Measurements from ENCODE around the gene CTDP1. TPM values are rescaled to one million over a fixed set of nuclear protein-coding genes. Genes with fewer than 3 reads are reported as not detected.

Gene CTDP1
- polyA plus RNA-seq, 1 donor (not counting 4 experiments of a cell fraction or from before 2014, with no cell fraction given) = 9.2 TPM

DNA sequence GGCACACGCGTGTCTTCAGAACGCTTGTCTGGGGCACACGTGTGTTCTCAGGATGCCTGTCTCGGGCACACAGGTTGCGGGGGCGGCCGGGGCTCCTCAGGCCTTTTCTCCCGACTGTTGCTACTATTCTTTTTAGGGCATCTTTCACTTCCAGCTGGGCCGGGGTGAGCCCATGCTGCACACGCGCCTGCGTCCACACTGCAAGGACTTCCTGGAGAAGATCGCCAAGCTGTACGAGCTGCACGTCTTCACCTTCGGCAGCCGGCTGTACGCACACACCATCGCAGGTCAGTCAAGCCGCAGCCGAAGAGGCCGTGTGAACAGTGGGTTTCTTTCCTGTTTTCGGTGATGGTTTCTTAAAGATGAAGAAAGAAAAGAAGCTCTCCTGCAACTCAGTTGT, 25.0 kb downstream of the CTDP1 start:
- Histone ChIP-seq H3K4me2 (ENCODE audit: control insufficient read depth, extremely low read depth, insufficient read depth, low read depth, low read length) (no peak overlapping the region), H2AFZ (ENCODE audit: control insufficient read depth, low read length) (no peak overlapping the region), H3K27ac (ENCODE audit: control insufficient read depth, insufficient read depth, low read length) (no peak overlapping the region), H3K27me3 (ENCODE audit: control insufficient read depth, extremely low read depth, insufficient read depth, low read length) (no peaks in the 10 kb centered on the region), H3K9ac (ENCODE audit: control insufficient read depth, extremely low read depth, insufficient read depth, low read length) (no peak overlapping the region), H3K9me1 (ENCODE audit: control insufficient read depth, extremely low read depth, insufficient read depth, low read length) (no peaks in the 10 kb centered on the region), H3K4me1 (ENCODE audit: control insufficient read depth, extremely low read depth, insufficient read depth, low read length) (no peaks in the 10 kb centered on the region), H3K9me3 (ENCODE audit: control insufficient read depth, low read depth, low read length) (no peaks in the 10 kb centered on the region), H4K20me1 (ENCODE audit: control insufficient read depth, extremely low read depth, insufficient read depth, low read length) (no peaks in the 10 kb centered on the region), H3K36me3 (ENCODE audit: control insufficient read depth in 2 of 2, extremely low read depth in 1 of 2, insufficient read depth in 2 of 2, low read length in 2 of 2) (peaks cover 24 to 28% of the 10 kb centered on the region in 2 experiments), H3K79me2 (ENCODE audit: control insufficient read depth, insufficient read depth, low read length) (peaks cover 25% of the 10 kb centered on the region), H3K4me3 (ENCODE audit: control insufficient read depth in 2 of 3, extremely low read depth in 1 of 3, insufficient read depth in 2 of 3, low read depth in 1 of 3, low read length in 3 of 3) (no peak overlapping the region)
- dilution Hi-C loops (cut with MboI; ENCODE audit: extremely low pct_ligation_motif_present, low sequenced_read_pairs) = no loop called here
- no peak for TF ChIP-seq EZH2 (IDR thresholded peaks at IDR 0.05; ENCODE audit: low read length)
- TF ChIP-seq, protein P1, sequence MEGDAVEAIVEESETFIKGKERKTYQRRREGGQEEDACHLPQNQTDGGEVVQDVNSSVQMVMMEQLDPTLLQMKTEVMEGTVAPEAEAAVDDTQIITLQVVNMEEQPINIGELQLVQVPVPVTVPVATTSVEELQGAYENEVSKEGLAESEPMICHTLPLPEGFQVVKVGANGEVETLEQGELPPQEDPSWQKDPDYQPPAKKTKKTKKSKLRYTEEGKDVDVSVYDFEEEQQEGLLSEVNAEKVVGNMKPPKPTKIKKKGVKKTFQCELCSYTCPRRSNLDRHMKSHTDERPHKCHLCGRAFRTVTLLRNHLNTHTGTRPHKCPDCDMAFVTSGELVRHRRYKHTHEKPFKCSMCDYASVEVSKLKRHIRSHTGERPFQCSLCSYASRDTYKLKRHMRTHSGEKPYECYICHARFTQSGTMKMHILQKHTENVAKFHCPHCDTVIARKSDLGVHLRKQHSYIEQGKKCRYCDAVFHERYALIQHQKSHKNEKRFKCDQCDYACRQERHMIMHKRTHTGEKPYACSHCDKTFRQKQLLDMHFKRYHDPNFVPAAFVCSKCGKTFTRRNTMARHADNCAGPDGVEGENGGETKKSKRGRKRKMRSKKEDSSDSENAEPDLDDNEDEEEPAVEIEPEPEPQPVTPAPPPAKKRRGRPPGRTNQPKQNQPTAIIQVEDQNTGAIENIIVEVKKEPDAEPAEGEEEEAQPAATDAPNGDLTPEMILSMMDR (optimal IDR thresholded peaks at IDR 0.05 in 1 of 3, IDR thresholded peaks at IDR 0.05 in 1 of 3, conservative IDR thresholded peaks at IDR 0.05 in 1 of 3; ENCODE audit: extremely low read depth in 1 of 3, insufficient read depth in 2 of 3, low read length in 3 of 3) = no peak
- FAIRE-seq = no peak
- DNase-seq (ENCODE audit: low read depth, low spot score) = no peak

DNA sequence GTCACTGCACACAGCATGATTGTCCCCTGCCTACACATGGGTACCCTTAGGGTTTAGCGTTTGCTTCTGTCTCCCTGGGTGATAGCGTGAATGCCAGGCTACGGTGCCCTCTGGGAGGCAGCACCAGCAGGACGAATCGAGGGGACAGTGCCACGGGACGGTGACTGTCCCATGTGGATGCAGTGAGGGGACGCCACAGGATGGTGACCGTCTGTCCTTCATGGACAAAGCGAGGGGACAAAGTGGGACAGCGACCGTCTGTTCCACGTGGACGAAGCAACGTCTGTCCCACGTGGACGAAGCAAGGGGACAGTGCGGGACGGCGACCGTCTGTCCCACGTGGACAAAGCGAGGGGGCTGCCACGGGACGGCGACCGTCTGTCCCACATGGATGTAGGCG, 25.7 kb downstream of the CTDP1 start:
- Histone ChIP-seq H3K36me3 (ENCODE audit: control insufficient read depth in 2 of 2, extremely low read depth in 1 of 2, insufficient read depth in 2 of 2, low read length in 2 of 2) (peaks cover 20 to 23% of the 10 kb centered on the region in 2 experiments), H3K27ac (ENCODE audit: control insufficient read depth, insufficient read depth, low read length) (no peak overlapping the region), H3K4me1 (ENCODE audit: control insufficient read depth, extremely low read depth, insufficient read depth, low read length) (no peaks in the 10 kb centered on the region), H2AFZ (ENCODE audit: control insufficient read depth, low read length) (no peak overlapping the region), H3K4me3 (ENCODE audit: control insufficient read depth in 2 of 3, extremely low read depth in 1 of 3, insufficient read depth in 2 of 3, low read depth in 1 of 3, low read length in 3 of 3) (no peak overlapping the region), H3K9me3 (ENCODE audit: control insufficient read depth, low read depth, low read length) (no peaks in the 10 kb centered on the region), H3K9me1 (ENCODE audit: control insufficient read depth, extremely low read depth, insufficient read depth, low read length) (no peaks in the 10 kb centered on the region), H3K4me2 (ENCODE audit: control insufficient read depth, extremely low read depth, insufficient read depth, low read depth, low read length) (no peak overlapping the region), H4K20me1 (ENCODE audit: control insufficient read depth, extremely low read depth, insufficient read depth, low read length) (no peaks in the 10 kb centered on the region), H3K27me3 (ENCODE audit: control insufficient read depth, extremely low read depth, insufficient read depth, low read length) (no peaks in the 10 kb centered on the region), H3K79me2 (ENCODE audit: control insufficient read depth, insufficient read depth, low read length) (peaks cover 25% of the 10 kb centered on the region), H3K9ac (ENCODE audit: control insufficient read depth, extremely low read depth, insufficient read depth, low read length) (no peak overlapping the region)
- dilution Hi-C loops (cut with MboI; ENCODE audit: extremely low pct_ligation_motif_present, low sequenced_read_pairs) = no loop called here
- TF ChIP-seq, protein P1 (optimal IDR thresholded peaks at IDR 0.05 in 1 of 3, IDR thresholded peaks at IDR 0.05 in 1 of 3, conservative IDR thresholded peaks at IDR 0.05 in 1 of 3; ENCODE audit: extremely low read depth in 1 of 3, insufficient read depth in 2 of 3, low read length in 3 of 3) = no peak
- TF ChIP-seq EZH2 (IDR thresholded peaks at IDR 0.05; ENCODE audit: low read length) = no peak
- DNase-seq (ENCODE audit: low read depth, low spot score) (no peak), FAIRE-seq (no peak)

Measured in keratinocyte (primary cell).